Prostate gland (tissue), 2 donors: ENCODE results near the gene TTLL6. TPM values are rescaled to one million over a fixed set of nuclear protein-coding genes. Genes with fewer than 3 reads are reported as not detected.
A peak's percentile ranks its signal among the peaks of the same experiment; 100 is the strongest.

Experiments used
- DNase-seq: peaks from one replicate; pipeline ENCODE4 v3.0.0-alpha.2; 2019; ENCODE audit warnings: low spot score
- H3K27ac ChIP-seq, 2 donors: fragments of 200-600 bp; sonication (generic); 2 replicates each; pipeline ENCODE4 v1.5.1; 2017 to 2019
- H3K27me3 ChIP-seq: fragments of 200-600 bp; sonication (generic); replicated peaks from 2 replicates; pipeline ENCODE4 v1.5.1; 2019; ENCODE audit not compliant: insufficient read depth
- H3K36me3 ChIP-seq, 2 donors: fragments of 200-600 bp; sonication (generic); 1 replicate in 1 of 2; 2 replicates in 1 of 2; pipeline versions ENCODE4 v1.5.1 to v1.8.1; 2017 to 2019
- H3K4me1 ChIP-seq: fragments of 200-600 bp; sonication (generic); replicated peaks from 2 replicates; pipeline ENCODE4 v1.5.1; 2019
- H3K4me3 ChIP-seq, 2 donors: fragments of 200-600 bp; sonication (generic); 2 replicates each; pipeline ENCODE4 v1.5.1; 2017 to 2019
- H3K9me3 ChIP-seq: fragments of 200-600 bp; sonication (generic); 2 replicates; pipeline ENCODE4 v1.5.1; 2017
- POLR2A ChIP-seq: fragments of 450-650 bp; IDR thresholded peaks from one replicate; pipeline ENCODE4 v1.6.1; 2016; ENCODE audit warnings: antibody characterized with exemption, mild to moderate bottlenecking
- POLR2AphosphoS5 ChIP-seq: sonication (generic); formaldehyde crosslinking; IDR thresholded peaks from one replicate; pipeline ENCODE4 v1.6.1; 2017; ENCODE audit warnings: antibody characterized with exemption
- WGBS: methylation state at CpG from one replicate; pipeline ENCODE4 v1.1.5; 2018; 5-methylcytosine and 5-hydroxymethylcytosine counted together
- intact Hi-C: fragments of 100-400 bp; cut with DNase I; formaldehyde crosslinking; loops from one replicate; pipeline ENCODE4 v1.14.2; 2022
- total RNA-seq, 2 donors: library from RNA; depleted of rRNA; stranded (reverse); fragments of >200 nt; gene quantifications; one replicate each; pipeline ENCODE4 v1.1.0, GENCODE V29; 2016
- TF ChIP-seq, protein P1 (sequence below), 4 experiments: fragments of 200-600 bp in 2 of 4; fragments of 450-650 bp in 2 of 4; sonication (generic) in 2 of 4; IDR thresholded peaks; 1 replicate in 3 of 4; 2 replicates in 1 of 4; pipeline ENCODE4 v1.5.1; 2016 to 2019; ENCODE audit warnings: antibody characterized with exemption in 4 of 4, mild to moderate bottlenecking in 2 of 4, moderate library complexity in 2 of 4

TTLL6 gene
- total RNA-seq, 2 donors from 2014 or later = 0.23 to 4.0 TPM

DNA sequence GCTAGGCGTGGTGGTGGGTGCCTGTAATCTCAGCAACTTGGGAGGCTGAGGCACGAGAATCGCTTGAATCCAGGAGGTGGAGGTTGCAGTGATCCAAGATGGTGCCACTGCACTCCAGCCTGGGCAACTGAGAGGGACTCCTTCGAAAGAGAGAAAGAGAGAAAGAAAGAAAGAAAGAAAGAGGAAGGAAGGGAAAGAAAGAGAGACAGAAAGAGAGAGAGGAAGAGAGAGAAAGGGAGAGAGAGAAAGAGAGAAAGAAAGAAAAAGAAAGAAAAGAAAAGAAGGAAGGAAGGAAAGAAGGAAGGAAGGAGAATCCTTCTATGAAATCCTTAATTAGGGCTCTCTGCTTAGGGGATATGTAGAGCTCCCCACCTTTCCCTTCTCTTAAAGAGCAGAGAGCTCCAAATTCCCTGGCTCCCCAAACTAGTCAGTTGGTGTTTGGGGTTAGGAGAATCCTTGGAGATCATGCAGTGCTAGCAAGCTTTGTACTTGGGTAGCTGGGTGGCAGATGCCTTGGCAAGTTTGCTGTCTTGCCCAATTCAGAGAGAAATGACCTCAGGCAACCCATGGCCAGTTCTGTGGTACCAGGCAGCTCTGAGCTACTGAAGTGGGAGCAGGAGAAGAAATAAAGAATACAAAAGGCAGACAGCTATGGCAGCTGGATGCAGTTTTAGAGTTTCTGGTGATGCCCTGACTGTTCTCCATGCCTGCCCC is 79.5 kb downstream of the TTLL6 start:
- Histone ChIP-seq H3K27me3 (no peaks in the 10 kb centered on the region), H3K27ac (peak overlapping the region; percentile 64 to 92), H3K4me3 (no peak overlapping the region), H3K4me1 (peaks cover 4% of the 10 kb centered on the region), H3K9me3 (no peaks in the 10 kb centered on the region), H3K36me3 (no peaks in the 10 kb centered on the region)
- TF ChIP-seq, protein P1, sequence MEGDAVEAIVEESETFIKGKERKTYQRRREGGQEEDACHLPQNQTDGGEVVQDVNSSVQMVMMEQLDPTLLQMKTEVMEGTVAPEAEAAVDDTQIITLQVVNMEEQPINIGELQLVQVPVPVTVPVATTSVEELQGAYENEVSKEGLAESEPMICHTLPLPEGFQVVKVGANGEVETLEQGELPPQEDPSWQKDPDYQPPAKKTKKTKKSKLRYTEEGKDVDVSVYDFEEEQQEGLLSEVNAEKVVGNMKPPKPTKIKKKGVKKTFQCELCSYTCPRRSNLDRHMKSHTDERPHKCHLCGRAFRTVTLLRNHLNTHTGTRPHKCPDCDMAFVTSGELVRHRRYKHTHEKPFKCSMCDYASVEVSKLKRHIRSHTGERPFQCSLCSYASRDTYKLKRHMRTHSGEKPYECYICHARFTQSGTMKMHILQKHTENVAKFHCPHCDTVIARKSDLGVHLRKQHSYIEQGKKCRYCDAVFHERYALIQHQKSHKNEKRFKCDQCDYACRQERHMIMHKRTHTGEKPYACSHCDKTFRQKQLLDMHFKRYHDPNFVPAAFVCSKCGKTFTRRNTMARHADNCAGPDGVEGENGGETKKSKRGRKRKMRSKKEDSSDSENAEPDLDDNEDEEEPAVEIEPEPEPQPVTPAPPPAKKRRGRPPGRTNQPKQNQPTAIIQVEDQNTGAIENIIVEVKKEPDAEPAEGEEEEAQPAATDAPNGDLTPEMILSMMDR (IDR thresholded peaks at IDR 0.05) = no peak
- TF ChIP-seq POLR2A (no peak), POLR2AphosphoS5 (no peak)
- intact Hi-C loops = no loop called here
- WGBS = 85% methylated on average over 4 of the region's 4 CpGs
- no peak for DNase-seq

DNA sequence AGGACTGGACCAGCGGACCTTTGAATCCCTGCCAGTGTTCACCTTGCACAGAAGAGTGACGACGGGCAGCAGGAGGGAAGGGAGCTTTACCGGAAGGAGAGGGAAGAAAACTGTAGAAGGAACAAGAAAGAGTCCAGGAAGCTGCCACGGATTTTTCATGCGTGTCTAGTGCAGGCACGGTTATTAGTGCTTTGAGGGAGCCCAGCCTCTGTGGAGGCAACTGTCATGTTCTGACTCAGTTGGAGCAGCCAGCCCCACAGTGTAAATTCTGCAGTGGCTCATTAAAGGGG is 82.0 kb downstream of the TTLL6 start:
- intact Hi-C loops = no loop called here

DNA sequence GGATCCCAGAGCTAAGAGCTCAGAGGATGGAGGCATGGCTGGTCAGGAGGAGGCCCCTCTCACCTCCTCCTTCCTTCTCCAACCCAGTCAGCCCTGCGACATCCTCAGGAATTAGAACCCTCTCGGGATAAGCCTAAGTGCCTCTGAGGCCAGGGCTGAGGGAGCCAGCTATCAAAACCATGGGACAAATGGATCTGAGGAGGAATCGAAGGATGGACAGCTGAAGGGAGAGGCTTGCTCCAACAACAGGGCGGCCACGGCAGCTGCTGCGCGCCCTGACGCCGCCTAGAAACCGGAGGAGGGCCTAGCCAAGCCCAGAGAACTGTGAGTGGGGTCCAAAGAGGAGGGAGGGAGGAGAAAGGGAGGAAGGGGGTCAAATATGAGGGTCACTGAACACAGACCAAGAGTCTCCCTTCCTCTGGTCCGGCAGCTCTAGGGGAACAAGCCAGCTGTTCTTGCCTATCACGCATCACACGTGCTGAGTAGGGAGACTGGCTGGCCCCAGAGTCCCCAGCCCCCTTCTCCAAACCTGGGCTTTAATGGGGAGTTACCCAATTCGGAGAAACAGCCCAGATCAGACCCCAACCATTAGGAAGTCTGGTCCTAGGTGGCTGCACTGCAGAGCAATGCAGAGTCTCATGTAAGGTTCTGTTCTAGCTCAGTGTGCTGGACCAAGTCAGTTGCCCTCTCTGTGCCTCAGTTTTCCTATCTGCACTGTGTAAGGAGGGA is 82.5 kb downstream of the TTLL6 start:
- DNase-seq = no peak
- Histone ChIP-seq H3K4me3 (peak overlapping the region; percentile 17 to 22), H3K4me1 (peaks cover 16% of the 10 kb centered on the region), H3K36me3 (no peaks in the 10 kb centered on the region), H3K27ac (peak overlapping the region; percentile 87 to 92), H3K27me3 (no peaks in the 10 kb centered on the region), H3K9me3 (no peaks in the 10 kb centered on the region)
- intact Hi-C loops = no loop called here
- TF ChIP-seq, protein P1 (IDR thresholded peaks at IDR 0.05) = no peak
- TF ChIP-seq POLR2A (no peak), POLR2AphosphoS5 (no peak)
- 4% methylated on average over 14 of the region's 14 CpGs for WGBS

More for the DNA sequence above, 82.0 kb downstream of the TTLL6 start:
- Histone ChIP-seq H3K36me3 (no peaks in the 10 kb centered on the region), H3K4me1 (peaks cover 10% of the 10 kb centered on the region), H3K9me3 (no peaks in the 10 kb centered on the region), H3K27ac (peak overlapping the region; percentile 87 to 92), H3K27me3 (no peaks in the 10 kb centered on the region), H3K4me3 (peak overlapping the region; percentile 17 to 22)
- peak; percentile 37 for DNase-seq
- TF ChIP-seq POLR2AphosphoS5 (peak; percentile 11), POLR2A (peak; percentile 50)
- TF ChIP-seq, protein P1 (IDR thresholded peaks at IDR 0.05) = no peak
- 3% methylated on average over 7 of the region's 7 CpGs for WGBS

DNA sequence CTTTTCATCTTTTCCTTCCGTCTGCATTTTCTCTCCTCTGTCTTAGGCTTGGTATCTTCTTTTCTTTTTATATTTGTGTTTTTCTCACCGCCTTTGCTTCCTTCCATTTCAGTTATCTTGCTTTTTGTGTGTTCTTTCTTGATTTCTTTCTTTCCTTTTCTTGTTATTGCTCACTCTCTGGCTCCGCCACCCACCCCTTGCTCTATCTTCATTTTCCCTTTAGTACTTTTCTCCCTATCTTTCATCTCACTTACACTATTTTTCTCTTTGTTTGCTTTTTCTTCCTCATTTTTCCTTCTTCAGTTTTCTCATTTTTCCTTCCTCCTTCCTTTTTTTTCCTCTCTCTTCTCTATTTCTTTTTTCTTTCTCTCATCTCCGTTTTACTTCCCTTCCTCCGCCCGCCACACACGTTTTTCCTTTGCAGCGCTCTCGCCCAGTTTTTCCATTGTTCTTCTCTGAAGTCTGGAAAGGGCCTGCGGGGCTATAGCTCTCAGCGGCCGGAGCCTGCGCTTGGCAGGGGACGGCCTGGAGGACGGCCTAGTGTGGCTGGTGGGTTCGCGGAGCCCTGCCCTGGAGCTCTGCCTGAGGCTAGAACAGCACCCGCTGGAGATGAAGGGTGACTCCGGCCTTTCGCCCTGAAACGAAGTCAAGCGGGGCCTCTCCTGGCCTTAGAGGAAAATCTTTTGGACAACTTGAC is 83.2 kb downstream of the TTLL6 start:
- H3K4me3 ChIP-seq = peak overlapping the region; percentile 17 to 22
- TF ChIP-seq POLR2A (no peak), POLR2AphosphoS5 (no peak)
- TF ChIP-seq, protein P1 (IDR thresholded peaks at IDR 0.05) = no peak
- DNase-seq = no peak
- H3K36me3 ChIP-seq = no peaks in the 10 kb centered on the region
- no peaks in the 10 kb centered on the region for H3K9me3 ChIP-seq
- 3% methylated on average over 22 of the region's 22 CpGs for WGBS
- H3K4me1 ChIP-seq = peaks cover 17% of the 10 kb centered on the region
- H3K27ac ChIP-seq = peak overlapping the region; percentile 87 to 92
- no peaks in the 10 kb centered on the region for H3K27me3 ChIP-seq
- intact Hi-C loops = no loop called here
